ENCODE data around the gene ZNF365. TPM values are rescaled to one million over a fixed set of nuclear protein-coding genes. Genes with fewer than 3 reads are reported as not detected.

ZNF365 gene
- total RNA-seq, 1 donor from 2014 or later: not detected

DNA sequence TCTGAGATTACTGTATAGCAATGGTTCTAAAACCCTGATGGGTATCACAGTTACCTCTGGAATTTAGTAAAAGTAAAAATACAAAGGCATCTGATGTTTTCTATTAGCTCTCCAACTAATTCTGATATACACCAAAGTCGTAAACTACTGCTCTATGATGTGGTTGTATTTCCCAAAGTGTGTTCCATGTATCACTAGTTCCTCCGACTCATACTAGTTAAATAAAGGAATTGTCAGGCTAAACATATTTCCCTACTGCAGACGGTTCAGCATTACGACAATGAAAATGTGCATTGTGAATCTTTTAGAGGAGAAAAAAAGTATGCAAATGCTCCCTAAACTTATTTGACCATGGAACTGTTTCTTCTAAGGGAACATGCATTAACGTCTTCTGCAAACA is 38.9 kb downstream of the ZNF365 start:
- H3K36me3 Mint-ChIP-seq (ENCODE audit: low read depth): peaks cover 2% of the 10 kb centered on the region
- H3K4me1 Mint-ChIP-seq: no peaks in the 10 kb centered on the region
- ATAC-seq (ENCODE audit: low read depth) (no peak), DNase-seq (no peak)
- ChIA-PET CTCF (no interaction called here), POLR2A (no interaction called here)
- TF ChIP-seq, protein P1, sequence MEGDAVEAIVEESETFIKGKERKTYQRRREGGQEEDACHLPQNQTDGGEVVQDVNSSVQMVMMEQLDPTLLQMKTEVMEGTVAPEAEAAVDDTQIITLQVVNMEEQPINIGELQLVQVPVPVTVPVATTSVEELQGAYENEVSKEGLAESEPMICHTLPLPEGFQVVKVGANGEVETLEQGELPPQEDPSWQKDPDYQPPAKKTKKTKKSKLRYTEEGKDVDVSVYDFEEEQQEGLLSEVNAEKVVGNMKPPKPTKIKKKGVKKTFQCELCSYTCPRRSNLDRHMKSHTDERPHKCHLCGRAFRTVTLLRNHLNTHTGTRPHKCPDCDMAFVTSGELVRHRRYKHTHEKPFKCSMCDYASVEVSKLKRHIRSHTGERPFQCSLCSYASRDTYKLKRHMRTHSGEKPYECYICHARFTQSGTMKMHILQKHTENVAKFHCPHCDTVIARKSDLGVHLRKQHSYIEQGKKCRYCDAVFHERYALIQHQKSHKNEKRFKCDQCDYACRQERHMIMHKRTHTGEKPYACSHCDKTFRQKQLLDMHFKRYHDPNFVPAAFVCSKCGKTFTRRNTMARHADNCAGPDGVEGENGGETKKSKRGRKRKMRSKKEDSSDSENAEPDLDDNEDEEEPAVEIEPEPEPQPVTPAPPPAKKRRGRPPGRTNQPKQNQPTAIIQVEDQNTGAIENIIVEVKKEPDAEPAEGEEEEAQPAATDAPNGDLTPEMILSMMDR (IDR thresholded peaks at IDR 0.05): no peak
- H3K27ac Mint-ChIP-seq: no peak overlapping the region
- H3K27me3 Mint-ChIP-seq: peaks cover 33% of the 10 kb centered on the region
- intact Hi-C loops (cut with micrococcal nuclease): no loop called here
- H3K4me3 Mint-ChIP-seq: no peak overlapping the region
- H3K9me3 Mint-ChIP-seq: peaks cover 10% of the 10 kb centered on the region

DNA sequence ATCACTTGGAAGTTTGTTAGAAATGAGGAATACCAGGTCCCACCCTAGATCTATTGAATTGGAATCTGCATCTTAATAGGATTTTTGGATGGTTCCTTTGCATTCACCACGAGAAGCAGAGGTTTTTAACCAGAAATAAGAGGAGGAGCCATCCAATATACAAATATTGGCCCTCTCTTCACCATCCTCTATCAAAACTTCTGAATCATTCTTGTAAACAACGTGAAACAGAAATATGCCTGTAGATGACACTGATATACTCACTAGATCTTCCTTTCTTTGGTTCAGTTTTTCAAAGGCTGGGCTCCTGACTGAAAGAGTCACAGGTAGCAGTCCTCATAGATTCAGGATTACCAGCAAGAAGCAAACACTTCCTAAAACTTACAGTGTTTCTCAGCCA is 39.5 kb downstream of the ZNF365 start:
- Mint-ChIP-seq H3K4me3 (no peak overlapping the region), H3K36me3 (ENCODE audit: low read depth) (peaks cover 2% of the 10 kb centered on the region), H3K4me1 (no peaks in the 10 kb centered on the region), H3K27ac (no peak overlapping the region), H3K9me3 (peaks cover 8% of the 10 kb centered on the region), H3K27me3 (peaks cover 32% of the 10 kb centered on the region)
- TF ChIP-seq, protein P1 (IDR thresholded peaks at IDR 0.05): no peak
- POLR2A ChIA-PET: no interaction called here
- DNase-seq (no peak), ATAC-seq (ENCODE audit: low read depth) (no peak)
- intact Hi-C loops (cut with micrococcal nuclease): no loop called here
- CTCF ChIA-PET: interaction anchor here (0.7 kb wide), 1 partner anchor 1815 kb away, joined by 3 read pairs; no protein-coding TSS in a partner anchor

DNA sequence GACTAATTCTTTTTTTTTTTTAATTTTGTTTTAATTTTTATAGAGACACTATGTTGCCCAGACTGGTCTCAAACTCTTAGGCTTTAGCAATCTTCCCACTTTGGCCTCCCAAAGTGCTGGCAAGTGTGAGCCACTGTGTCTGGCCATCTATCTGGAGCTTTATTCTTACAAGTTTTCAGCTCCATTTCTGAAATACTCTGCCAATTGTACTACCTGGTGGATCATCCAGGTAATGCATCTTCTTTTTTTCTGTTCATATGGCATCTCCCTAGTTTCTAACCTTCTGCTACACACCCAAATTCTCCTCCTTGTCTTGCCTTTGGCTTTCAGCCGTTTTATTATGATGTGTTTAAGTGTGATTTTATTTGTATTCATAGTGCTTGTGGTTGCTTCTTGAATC is 40.2 kb downstream of the ZNF365 start:
- POLR2A ChIA-PET: no interaction called here
- Mint-ChIP-seq H3K27me3 (peaks cover 30% of the 10 kb centered on the region), H3K36me3 (ENCODE audit: low read depth) (peaks cover 2% of the 10 kb centered on the region), H3K9me3 (peaks cover 8% of the 10 kb centered on the region), H3K27ac (no peak overlapping the region), H3K4me3 (no peak overlapping the region), H3K4me1 (no peaks in the 10 kb centered on the region)
- ATAC-seq (ENCODE audit: low read depth): no peak
- no peak for DNase-seq
- TF ChIP-seq, protein P1 (IDR thresholded peaks at IDR 0.05): no peak
- intact Hi-C loops (cut with micrococcal nuclease): no loop called here
- CTCF ChIA-PET: interaction anchor here (0.7 kb wide), 1 partner anchor 1816 kb away, joined by 3 read pairs; no protein-coding TSS in a partner anchor

DNA sequence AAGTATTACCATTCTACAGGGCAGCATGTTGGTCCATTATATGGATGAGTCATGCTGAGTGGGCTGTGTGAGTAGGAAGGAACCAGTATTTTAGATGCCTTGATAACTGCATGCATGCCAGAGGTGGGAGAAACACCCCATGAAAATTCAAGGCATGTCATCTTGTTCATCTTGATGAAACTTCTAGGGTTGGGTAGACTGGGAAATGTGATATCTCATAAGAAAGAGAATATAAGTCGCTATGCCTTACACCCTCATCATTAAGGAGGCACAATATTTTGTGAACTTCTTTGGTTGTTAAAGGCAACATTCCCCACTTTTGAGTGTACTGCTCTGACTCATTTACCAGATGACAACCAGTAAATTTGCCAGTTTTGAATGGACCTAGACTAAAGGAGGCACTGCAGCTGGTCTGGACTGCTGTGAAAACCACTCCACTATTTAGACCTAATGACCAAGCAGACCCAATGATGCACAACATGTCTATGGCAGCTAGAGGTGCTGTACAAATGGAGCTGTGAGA is 48.0 kb downstream of the ZNF365 start:
- Mint-ChIP-seq H3K4me3 (no peak overlapping the region), H3K9me3 (no peaks in the 10 kb centered on the region), H3K27ac (no peak overlapping the region), H3K36me3 (ENCODE audit: low read depth) (no peaks in the 10 kb centered on the region), H3K4me1 (no peaks in the 10 kb centered on the region), H3K27me3 (peaks cover 13% of the 10 kb centered on the region)
- ATAC-seq (ENCODE audit: low read depth) (no peak), DNase-seq (no peak)
- ChIA-PET CTCF (no interaction called here), POLR2A (no interaction called here)
- TF ChIP-seq, protein P1 (IDR thresholded peaks at IDR 0.05): no peak
- intact Hi-C loops (cut with micrococcal nuclease): loop anchor here (2.0 to 5.0 kb wide), 3 partner anchors 525 to 1280 kb away; no protein-coding TSS in a partner anchor

DNA sequence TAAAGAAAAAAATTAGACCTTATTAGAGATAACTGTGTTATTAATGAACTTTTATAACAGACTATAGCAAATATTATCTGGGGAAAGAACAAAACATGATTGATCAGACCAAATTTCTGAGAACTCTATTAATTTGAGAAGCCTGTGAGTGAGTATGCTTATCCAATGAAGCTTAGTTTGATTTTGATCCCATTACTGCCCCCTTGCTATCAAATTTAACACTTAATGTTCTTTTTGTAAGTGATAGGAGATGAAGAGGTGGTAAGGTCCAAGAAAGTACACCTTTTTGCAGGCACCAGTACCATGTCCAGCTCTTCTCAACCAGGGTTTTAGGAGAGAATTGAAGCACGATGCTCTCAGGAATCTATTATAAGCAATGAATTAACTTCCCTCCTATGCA is 49.9 kb downstream of the ZNF365 start:
- POLR2A ChIA-PET: interaction anchor here (0.5 kb wide), 1 partner anchor 524 kb away, joined by 4 read pairs; no protein-coding TSS in a partner anchor
- H3K9me3 Mint-ChIP-seq: peaks cover 5% of the 10 kb centered on the region

More for the DNA sequence above, 49.9 kb downstream of the ZNF365 start:
- DNase-seq: no peak
- ATAC-seq (ENCODE audit: low read depth): no peak
- CTCF ChIA-PET: interaction anchor here (1.1 to 2.1 kb wide), 2 partner anchors 160 to 386 kb away, joined by 6 to 8 read pairs; no protein-coding TSS in a partner anchor
- Mint-ChIP-seq H3K27ac (no peak overlapping the region), H3K4me1 (no peaks in the 10 kb centered on the region), H3K27me3 (peaks cover 10% of the 10 kb centered on the region), H3K4me3 (no peak overlapping the region), H3K36me3 (ENCODE audit: low read depth) (no peaks in the 10 kb centered on the region)
- TF ChIP-seq, protein P1 (IDR thresholded peaks at IDR 0.05): no peak
- intact Hi-C loops (cut with micrococcal nuclease): loop anchor here (1.0 to 5.0 kb wide), 3 partner anchors 160 to 1282 kb away; no protein-coding TSS in a partner anchor

All from activated B cell treated with CpG ODN at 0.5 μM for 24 hours (primary cell).